GM21515 (cell line): ENCODE data around the gene USF3.
"Not testable (repeated sequence)": the region's sequence is repeated elsewhere in the genome, so short reads cannot be mapped to it uniquely, and the experiment has no call there.

Experiments used
- ATAC-seq: cut with Tn5 transposase; IDR thresholded peaks from one replicate; pipeline ENCODE4 v1.9.1; 2021; ENCODE audit not compliant: unreplicated experiment

The USF3 gene

GRCh38 chr3:113654310-113654709, 42.1 kb downstream of the USF3 start:
- ATAC-seq = no peak

GRCh38 chr3:113649174-113649845, 47.1 kb downstream of the USF3 start:
- no peak for ATAC-seq

- no peak for ATAC-seq
Observed at GRCh38 chr3:113648524-113648923, 47.9 kb downstream of the USF3 start.

DNA sequence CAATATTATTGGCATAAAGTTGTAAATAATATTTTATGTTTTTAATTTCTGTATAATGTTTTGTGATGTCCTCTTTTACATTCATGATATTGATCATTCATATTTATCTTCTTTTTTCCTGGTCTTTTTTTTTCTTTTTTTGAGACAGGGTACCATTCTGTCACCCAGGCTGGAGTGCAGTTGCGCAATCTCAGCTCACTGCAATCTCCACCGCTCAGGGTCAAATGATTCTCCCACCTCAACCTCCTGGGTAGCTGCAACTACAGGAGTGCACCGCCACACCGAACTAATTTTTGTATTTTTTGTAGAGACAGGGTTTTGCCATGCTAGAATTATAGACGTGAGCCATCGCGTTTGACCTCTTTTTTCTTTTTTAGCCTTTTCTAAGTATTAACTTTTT, 52.9 kb downstream of the USF3 start:
- no peak for ATAC-seq

GRCh38 chr3:113638910-113639309, 57.5 kb downstream of the USF3 start:
- no peak for ATAC-seq

DNA sequence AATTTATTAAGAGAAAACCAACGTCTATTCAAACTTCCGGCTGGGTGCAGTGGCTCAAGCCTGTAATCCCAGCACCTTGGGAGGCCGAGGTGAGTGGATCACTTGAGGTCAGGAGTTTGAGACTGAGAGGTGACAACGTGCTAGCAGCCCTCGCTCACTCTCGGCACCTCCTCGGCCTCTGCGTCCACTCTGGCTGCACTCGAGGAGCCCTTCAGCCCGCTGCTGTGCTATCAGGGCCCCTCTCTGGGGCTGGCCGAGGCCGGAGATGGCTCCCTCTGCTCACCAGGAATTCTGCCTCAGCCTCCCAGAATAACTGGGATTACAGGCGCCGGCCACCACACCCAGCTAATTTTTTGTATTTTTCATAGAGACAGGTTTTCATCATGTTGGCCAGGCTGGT, 58.7 kb downstream of the USF3 start:
- no peak for ATAC-seq

- ATAC-seq = not testable (repeated sequence)
Observed at GRCh38 chr3:113636034-113636433, 60.4 kb downstream of the USF3 start.

DNA sequence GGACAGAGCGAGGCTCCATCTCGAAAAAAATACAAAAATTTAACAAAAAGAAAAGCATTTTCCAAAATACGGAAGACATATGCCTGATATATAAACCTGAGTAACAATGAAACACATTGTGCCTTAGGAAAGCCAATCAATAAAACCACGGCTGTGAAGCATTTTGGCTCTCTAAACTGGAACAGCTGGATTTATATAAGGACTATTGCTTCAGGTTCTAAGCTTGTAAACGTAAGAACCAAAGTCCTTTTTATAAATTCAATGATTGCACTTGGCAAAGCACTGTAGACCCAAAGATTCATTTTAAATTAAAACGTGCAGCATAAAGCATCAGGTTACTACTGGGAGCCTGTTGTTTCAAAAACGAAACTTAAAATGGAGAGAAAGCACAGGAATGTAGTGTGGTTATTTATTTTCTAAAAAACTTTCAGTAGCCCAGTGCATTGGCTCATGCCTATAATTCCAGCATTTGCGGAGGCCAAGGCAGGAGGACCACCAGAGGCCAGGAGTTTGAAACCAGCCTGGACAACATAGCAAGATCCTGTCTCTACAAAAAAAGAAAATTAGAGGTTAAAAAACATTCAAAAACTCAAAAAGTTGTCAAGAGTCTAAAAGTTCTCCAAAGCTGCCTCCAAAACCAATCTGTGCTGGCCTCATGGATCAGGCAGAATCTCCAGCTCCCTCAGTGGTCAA, 61.5 kb downstream of the USF3 start:
- no peak for ATAC-seq

- no peak for ATAC-seq
Observed at GRCh38 chr3:113631573-113631972, 64.9 kb downstream of the USF3 start.

DNA sequence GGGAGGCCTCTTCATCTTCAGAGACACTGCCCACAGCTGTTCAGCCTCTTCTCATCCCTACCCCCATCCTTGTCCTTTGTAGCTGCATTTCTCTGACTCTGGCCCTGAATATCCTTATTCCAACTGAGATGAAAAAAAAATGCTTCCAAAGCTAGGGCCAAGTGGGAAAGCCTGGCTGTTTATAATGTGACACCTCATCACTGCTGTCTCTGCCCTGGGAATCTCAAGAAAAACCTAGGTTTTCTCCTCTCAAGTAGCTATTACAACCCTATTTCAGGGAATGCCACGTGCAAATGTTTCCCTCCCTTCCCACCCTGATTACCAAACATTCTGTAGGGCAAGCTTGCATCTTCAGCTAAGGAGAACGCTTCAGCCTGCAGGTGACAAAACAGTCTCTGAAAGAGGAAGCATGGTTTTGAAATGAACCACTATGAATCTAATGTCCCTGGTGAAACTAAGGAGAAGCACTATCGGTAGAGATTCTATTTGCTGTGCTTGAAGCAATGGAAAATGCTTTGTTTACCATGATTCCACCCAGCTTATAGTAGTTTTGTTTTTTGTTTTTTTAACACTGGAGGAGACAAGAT, 65.4 kb downstream of the USF3 start:
- no peak for ATAC-seq

DNA sequence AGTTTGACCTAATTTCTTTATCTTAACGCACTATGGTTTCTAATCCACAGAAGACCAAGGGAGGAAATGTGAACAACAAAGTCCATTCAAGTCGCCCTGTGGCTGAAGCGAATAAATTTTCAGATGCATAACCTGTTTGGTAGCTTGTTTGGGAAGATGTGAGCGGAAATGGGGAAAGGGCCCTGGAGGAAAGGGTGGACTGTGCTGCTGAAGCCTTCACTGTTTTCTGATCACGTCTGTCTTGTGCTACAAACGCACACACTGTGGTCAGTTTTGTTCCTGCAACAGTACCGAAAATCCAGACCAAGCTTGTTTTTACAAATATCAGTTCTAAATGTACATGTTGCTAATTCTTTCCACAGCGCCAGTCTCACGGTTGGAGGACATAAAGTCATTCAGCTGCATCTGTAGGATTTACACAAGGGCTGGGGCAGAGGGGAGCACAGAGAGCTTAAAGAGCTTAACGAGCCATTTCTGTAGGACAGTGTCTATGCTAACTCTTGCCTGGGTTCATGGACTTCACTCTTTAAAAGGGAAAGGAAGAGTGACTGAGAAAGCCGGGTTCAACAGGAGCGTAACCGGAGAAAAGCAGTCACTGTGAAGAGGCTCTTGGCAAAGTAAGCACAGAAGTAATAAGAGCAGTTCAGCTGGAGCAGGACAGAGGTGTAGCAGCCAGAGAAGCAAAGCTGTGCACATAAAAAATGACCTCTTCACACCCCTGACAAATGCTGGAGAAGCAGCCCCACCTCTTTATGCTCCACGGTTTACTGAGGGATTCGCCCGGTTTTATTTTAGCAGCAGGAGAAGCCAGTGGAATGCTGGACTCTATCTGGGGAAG, 66.6 kb downstream of the USF3 start:
- no peak for ATAC-seq

DNA sequence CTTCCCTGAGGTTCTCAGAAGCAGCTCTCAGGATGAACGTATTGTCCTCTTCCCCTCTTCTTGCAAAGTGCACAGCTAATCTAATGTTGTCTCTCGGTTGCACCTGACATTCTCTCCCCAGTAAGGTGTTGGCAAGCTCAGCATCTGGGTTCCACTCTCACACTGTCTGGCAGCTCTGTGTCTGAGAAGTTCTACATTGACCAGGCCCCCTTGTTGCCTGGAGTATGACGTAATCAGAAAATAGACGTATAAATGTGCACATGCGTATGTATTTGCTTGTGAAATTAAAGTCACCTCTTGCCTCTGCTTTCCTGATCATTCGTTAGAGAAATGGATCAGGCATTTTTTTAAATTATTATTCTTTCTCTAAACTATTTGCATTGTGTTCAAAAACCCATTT, 67.7 kb downstream of the USF3 start:
- ATAC-seq = no peak

DNA sequence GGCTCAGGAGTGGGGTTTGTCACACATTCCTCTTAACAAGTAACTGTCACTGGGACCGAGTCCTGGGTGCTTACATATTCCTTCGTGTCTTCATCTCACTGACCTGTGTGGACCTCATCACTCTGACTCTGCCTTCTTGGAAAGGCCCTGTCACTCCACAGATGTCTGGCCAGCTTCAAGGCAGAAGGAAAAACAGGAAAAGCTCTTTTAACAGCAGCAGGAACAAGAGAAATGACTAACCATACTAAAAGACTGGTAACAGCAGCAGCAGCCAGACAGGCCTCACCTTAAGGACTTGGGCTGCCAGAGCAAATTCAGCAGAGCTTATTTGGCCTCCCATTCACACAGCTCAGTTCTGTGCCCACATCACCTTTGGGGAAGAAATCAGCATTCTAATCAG, 68.1 kb downstream of the USF3 start:
- no peak for ATAC-seq

DNA sequence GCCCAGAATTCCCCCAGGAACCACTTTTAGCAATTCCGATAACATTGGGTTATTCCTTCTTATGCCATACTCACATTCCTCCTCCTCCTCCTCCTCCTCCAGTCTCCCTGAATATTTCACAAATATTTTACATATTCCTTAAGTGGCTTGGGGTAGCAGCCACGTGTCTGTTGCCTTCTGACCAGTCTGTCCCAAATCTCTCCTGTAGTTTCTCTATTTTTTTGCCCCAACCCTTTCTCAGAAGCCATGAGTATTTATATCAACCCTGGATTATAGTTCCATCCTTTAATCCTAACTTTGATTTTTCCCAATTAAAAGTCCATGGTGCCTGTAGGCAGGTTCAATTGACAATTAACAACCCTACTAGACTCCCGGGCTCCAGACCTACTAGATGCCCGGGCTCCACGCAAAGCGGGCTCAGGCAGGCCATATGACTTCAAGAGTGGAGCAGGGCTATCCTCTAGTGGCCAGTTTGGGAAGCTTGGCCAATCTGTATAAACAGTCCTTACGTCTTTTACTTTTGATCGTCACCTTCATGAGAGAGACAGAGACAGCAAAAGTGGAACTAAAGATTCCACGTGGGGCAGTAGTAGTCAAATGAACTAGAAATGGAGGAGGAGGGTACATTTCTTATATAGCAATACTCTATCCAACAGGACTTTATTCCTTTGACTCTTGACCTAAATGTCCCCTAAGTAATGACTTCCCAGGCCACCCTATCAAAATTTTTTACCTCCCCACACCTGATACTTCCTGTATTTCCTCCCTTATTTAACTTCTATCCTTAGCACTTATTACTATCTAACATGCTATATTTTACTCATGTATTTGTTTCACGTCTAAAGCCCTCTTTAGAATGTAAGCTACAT, 69.7 kb downstream of the USF3 start:
- ATAC-seq = peak; percentile 57

DNA sequence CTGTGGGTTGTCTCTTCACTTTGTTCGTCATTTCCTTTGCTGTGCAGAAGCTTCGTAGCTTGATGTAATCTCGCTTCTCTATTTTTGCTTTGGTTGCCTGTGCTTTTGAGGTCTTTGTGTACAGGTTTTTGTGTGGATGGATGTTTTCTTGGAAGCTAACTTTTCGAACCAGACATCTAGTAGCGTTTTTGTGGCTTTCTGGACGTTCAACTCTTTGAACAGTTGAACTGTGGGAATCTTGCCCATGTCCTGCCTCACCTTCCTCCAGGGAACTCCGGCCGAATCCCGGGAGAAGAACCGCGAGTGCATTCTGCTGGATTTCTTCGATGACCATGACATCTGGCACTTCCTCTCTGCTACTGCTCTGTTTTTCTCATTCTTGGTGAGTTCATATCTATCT, 70.6 kb downstream of the USF3 start:
- no peak for ATAC-seq

- ATAC-seq = no peak
Observed at GRCh38 chr3:113623811-113624210, 72.6 kb downstream of the USF3 start.

DNA sequence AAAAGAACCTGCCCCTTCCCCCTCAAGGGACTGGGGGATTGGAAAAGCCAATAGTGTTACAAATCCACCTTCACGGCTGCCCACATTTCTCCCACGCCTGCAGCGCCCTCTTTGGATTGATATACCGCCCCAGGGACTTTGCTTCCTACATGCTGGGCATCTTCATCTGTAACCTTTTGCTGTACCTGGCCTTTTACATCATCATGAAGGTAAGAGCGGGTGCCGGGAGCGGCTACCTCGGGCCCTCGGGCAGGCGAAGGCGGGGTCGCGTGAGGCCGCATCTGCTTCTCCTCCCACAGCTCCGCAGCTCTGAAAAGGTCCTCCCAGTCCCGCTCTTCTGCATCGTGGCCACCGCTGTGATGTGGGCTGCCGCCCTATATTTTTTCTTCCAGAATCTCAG, 73.1 kb downstream of the USF3 start:
- no peak for ATAC-seq

DNA sequence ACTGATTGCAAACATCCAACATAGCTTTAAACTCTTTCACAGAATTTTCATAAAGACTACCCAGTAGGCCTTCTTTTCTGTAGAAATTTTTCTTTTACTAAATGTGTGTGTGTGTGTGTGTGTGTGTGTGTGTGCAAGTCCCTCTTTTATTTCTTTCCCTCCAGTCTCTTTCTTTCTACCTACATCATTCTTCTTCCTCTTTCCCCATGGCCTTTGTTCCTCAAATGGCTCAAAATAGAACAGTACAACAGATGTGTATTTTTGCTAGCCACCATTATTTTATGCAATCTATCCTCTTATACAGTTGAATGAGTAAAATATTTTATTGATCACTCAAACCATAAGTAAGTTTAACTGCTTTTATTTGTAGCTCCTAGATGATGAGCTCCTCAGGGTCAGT, 76.4 kb downstream of the USF3 start:
- ATAC-seq = no peak

- no peak for ATAC-seq
Observed at GRCh38 chr3:113617726-113618125, 78.7 kb downstream of the USF3 start.

- no peak for ATAC-seq
Observed at GRCh38 chr3:113615976-113616375, 80.5 kb downstream of the USF3 start.

GRCh38 chr3:113614402-113614801, 82.0 kb downstream of the USF3 start:
- ATAC-seq = no peak
